GM21526 (cell line): ENCODE measurements around the gene DXO.
"Not testable (repeated sequence)": the region's sequence is repeated elsewhere in the genome, so short reads cannot be mapped to it uniquely, and the experiment has no call there.

Experiments used
- ATAC-seq: cut with Tn5 transposase; IDR thresholded peaks from one replicate; pipeline ENCODE4 v1.9.1; 2021; ENCODE audit warnings: moderate library complexity; ENCODE audit not compliant: unreplicated experiment, low FRiP score

The DXO gene

DNA sequence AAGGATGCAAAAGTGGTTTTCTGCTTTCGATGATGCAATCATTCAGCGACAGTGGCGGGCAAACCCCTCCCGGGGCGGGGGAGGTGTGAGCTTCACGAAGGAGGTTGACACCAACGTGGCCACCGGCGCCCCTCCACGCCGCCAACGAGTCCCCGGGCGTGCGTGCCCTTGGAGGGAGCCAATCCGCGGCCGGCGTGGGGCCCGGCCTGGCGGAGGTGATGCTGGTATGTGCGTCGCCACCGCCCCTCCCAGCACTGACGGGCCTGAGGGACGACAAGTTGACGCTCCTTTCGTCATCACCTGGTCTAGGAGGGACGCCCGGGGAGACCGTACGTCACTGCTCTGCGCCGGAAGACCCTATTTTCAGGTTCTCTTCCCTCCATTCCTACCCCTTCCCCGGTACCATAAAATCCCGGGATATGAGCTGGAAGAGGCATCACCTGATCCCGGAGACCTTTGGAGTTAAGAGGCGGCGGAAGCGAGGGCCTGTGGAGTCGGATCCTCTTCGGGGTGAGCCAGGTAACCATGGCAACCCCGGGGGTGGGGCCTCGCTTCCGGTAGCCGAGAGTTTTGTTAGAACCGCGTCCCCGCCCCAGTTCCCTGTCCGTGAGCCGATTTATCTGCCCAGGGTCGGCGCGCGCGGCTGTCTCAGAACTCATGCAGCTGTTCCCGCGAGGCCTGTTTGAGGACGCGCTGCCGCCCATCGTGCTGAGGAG is at the start of gene DXO:
DXO (minus strand) TSS at position 146 of the 716 bp plus-strand sequence. CDS start 463 bp downstream, outside the sequence.
- ATAC-seq, result peak; percentile 68

DNA sequence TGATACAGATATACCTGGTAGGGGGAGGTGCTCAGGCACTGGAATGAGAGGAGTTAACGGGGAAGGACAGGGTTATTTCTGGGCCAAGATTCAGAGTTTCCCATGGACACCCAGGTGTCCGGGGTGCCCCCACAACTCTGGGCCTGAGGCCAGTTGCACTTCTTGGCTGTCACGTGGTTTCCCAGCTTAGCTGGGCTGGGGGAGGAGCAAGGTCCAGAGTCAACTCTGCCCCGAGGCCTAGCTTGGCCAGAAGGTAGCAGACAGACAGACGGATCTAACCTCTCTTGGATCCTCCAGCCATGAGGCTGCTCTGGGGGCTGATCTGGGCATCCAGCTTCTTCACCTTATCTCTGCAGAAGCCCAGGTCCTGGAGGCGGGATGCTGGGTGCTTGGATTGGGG is 42.6 kb upstream of the DXO start, which contains the start of gene C4B:
C4B (plus strand) TSS at position 249 of the 400 bp plus-strand sequence; CDS start at position 300, 51 bp downstream.
- ATAC-seq, result not testable (repeated sequence)

DNA sequence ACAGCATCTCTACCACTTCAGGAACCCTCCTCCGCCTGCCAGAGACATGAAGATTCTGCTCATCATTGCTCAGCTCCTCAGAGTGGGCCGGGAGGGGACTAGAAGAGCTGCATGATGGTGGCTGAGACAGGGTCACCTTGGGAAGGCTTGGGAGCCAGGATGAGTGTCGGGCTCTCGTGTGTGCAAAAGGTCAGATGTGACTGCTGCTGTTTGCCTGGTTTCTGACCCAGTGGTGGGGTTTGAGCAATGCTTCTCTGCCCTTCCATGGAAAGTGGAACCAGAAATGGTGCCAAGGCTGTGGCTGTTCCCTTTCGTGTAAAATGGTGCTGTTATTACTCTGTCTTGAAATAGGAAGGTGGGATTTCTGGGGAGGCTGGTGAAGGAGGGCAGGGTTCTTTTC is 41.8 kb upstream of the DXO start:
- not testable (repeated sequence) for ATAC-seq

DNA sequence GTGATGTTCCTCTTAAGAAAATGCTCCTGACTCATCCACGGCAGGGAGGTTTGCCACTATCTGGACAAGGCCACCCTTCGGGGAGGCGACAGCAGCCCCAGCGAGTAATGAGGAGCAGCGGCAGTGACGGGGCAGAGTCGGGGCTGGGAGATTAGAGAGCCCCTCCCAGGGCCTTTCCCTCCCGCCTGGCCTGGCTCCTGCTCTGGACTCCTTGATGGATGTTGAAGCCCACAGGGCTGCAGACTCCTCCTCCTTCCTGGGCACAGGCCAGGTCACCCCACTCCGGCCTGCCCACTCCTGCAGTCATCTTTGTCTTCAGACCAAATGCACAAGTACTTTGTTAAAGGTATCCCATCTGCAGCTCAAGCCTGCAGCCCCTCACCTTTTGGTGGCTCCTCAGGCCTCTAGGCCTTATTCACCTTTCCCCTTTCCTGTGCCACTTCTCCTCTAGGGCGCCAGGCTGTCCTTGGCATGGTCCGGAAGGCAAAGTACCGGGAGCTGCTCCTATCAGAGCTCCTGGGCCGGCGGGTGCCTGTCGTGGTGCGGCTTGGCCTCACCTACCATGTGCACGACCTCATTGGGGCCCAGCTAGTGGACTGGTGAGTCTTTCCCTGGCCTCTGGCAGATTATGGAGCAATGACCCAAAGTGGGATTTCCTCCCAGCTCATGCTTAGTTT is 41.1 kb upstream of the DXO start:
- ATAC-seq, result not testable (repeated sequence)

DNA sequence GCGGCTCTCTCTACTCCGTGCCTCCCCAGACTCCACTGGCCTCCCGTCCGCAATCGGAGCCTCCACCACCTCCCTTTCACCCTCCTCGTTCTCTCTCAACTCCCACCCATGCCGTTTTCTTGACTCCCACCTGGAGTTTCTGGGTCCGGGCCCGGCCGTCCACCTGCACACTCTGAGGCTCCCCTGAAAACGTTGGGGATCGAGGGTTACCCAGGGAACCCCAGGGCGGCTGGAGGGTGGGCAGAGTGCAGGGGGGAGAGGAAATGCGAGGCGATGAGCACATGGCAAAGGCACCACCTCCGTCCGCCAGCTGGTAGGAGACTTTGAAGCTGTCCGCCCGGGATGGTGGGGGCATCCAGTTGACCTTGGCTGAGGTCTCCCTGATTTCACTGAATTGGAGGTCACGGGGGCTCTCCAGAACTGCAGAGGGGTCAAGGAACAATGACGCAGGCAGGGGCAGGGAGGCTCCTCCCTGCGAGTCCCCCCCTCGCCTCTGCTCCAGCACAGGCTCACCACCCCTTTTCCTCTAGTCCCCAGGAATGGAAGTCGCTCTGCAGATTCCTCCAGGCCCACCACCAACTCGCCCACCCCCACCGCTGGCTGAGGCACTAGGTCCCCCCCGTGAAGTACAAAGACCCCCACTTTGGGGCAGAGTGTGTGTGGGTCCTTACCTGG is 39.1 kb upstream of the DXO start:
- not testable (repeated sequence) for ATAC-seq

DNA sequence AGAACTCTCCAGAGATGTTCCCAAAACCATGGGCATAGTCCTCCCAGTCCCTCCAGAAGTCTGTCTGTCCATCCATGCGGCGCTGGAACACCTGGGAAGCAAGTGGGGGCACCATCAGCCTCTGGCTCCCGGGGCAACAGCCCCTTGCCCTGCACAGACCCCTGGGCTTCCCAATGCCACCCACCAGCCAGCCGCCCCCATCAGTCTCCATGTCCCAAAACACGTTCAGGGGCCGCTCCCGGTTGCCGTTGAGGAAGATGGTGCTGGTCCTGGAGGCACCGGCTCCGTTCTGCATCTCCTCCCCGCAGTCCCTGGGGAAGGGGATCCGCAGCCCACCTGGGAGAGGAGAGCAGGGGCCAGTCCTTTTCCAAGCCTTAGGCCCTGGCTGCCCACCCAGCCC is 37.6 kb upstream of the DXO start:
- ATAC-seq, result not testable (repeated sequence)

DNA sequence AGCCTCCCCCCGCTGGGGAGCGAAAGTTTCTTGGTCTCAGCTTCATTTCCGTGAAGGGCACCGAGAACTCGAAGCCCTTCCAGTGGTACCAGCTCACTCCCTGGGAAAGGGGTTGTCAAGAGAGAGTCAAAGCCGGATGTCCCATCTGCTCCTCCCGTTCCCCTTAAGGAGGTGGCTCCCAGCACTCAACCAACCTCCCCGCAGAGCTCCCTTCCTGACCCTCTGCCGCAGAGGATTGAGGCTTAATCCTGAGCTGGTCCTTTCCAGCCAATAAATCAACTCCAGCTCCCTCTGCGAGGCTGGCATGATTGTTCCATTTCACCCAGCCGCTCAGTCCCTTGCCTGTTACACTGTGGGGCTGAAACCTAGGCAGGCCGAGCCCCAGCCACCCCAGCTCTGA is 36.7 kb upstream of the DXO start:
- ATAC-seq, result not testable (repeated sequence)

DNA sequence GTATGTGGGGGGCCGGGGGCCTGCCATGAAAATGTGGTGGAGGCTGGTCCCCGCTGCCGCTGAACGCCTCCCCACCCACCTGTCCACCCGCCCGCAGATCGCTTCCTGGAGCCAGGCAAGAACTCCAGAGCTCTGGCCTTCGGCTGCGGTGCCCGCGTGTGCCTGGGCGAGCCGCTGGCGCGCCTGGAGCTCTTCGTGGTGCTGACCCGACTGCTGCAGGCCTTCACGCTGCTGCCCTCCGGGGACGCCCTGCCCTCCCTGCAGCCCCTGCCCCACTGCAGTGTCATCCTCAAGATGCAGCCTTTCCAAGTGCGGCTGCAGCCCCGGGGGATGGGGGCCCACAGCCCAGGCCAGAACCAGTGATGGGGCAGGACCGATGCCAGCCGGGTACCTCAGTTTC is 36.1 kb upstream of the DXO start:
- ATAC-seq, result not testable (repeated sequence)

DNA sequence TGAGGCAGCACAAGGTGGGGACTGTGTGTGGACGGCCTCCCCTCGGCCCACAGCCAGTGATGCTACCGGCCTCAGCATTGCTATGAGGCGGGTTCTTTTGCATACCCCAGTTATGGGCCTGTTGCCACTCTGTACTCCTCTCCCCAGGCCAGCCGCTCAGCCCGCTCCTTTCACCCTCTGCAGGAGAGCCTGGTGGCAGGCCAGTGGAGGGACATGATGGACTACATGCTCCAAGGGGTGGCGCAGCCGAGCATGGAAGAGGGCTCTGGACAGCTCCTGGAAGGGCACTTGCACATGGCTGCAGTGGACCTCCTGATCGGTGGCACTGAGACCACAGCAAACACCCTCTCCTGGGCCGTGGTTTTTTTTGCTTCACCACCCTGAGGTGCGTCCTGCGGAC is 35.1 kb upstream of the DXO start:
- not testable (repeated sequence) for ATAC-seq

DNA sequence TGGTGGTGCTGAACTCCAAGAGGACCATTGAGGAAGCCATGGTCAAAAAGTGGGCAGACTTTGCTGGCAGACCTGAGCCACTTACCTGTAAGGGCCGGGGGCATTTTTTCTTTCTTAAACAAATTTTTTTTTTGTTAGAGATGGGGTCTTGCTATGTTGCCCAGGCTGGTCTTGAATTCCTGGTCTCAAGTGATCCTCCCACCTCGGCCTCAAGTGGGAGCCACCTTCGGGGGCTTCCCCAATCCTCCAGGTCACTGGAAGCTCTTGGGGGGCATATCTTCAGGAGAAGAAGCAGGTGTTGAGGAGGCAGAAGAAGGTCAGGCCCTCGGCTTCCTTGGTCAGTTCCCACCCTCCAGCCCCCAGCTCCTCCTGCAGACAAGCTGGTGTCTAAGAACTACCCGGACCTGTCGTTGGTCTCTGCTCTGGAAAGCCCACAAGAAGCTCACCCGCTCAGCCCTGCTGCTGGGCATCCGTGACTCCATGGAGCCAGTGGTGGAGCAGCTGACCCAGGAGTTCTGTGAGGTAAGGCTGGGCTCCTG is 34.1 kb upstream of the DXO start:
- ATAC-seq, result not testable (repeated sequence)

DNA sequence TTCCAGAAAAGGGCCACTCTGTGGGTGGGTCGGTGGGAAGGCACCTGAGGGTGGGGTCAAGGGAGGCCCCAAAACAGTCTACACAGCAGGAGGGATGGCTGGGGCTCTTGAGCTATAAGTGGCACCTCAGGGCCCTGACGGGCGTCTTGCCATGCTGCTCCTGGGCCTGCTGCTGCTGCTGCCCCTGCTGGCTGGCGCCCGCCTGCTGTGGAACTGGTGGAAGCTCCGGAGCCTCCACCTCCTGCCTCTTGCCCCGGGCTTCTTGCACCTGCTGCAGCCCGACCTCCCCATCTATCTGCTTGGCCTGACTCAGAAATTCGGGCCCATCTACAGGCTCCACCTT is 33.6 kb upstream of the DXO start:
- not testable (repeated sequence) for ATAC-seq

DNA sequence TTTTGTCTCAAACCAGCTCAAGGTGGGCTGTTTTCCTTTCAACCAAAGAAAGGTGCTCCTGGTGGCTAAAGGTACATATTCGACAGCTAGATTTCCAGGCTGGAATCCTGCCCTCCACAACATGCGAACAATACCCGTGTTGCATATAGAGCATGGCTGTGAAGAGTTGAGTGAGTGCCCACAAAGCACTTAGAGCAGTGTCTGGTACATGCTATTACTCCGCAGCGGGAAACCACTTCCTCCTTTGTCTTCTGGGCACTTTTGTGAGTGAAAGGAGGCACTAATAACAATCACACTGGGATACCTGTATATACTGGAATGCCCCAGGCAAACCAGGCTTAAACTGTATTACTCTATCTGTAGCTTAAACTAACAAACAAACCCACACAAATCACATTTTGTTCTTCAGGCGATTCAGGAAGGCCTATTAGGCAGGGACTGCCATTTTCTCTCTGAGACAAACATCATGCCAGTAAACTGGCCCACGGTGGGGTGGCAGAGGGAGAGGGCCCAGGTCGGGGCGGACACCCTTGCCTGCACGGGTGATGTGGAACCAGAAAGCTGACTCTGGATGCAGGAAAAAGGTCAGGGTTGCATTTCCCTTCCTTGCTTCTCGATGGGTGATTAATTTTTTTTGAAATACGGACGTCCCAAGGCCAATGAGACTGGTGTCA is 33.1 kb upstream of the DXO start:
- not testable (repeated sequence) for ATAC-seq

DNA sequence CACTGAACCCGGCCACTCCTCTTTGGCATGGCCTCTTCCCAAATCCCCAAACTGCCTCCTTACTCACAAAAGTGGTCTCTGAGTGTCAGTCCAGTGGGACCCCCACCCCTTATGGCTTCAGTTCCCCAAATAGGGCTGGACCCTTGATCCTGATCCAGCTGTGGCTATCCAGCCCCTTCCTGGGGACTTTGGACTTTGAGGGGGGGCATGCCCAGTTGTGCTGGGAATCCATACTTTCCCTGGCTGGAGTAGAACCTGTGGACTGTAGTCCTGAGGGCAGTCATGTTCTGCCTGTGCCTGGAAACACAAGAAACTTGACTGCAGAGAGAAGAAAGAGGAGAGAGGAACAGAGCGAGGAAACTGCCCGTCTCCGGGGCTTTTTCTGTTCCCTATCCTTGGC is 32.5 kb upstream of the DXO start:
- ATAC-seq, result not testable (repeated sequence)

DNA sequence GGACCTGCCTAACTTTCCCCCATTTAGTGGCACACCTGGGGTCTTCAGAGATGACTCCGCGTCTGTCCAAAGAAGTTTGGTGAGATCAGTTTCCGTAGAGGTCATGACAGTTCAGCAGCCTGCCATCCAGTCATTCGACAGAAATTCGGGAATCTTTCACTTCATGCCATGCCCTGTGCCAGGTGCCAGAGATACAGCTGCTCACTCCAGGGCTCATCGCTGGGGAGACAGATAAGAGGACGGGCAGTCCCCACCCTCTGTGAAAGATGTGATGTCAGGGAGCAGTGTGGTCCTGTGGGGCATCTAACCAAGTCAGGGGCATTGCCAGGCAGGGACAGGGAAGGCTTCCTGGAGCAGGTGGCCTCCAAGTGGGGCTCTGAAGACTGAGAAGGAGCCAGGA is 31.4 kb upstream of the DXO start:
- not testable (repeated sequence) for ATAC-seq

DNA sequence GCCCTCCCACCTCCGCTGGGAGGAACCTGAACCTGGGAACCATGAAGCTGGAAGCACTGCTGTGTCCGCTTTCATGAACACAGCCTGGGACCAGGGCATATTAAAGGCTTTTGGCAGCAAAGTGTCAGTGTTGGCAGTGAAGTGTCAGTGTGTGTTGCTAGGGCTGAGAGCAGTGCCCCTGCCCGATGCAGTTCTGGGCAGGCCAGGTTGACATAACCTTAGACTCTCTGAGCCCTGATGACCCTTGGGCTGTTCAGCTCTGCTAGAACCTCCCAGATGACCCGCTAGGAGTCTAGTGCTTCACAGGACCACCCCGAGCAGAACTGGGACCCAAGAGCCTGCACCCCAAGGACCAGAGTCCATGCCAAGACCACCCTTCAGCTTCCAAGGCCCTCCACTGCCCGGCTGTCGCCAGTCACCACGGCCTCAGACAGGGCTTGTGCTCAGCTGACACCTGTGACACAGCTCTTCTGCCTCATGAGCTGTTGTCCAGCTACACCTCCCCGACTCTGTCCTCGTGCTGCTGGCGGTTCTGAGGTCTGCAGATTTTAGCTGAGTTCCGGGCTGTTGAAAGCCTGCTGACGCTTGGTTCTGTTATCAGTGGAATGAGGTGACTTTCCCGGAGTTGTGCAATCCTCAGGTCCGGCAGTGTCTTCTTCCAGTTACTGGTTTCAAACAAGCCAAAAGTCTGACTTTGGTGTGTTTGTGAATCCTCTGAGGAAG is 30.8 kb upstream of the DXO start:
- not testable (repeated sequence) for ATAC-seq

DNA sequence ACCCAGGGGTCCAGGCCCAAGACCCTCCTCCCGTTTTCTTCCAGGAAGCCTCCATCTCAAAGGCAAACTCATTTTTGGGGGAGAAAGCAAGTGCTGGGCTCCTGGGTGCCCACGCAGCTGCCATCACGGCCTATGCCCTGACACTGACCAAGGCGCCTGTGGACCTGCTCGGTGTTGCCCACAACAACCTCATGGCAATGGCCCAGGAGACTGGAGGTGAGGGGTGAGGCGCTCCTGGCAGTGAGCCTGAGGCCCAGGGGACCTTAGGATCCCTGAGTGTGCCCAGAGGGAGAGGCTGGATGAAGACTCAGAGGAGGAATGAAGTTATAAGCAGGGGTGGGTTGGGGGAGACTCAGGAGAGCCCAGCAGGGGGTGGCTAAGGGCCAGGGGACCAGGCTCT is 24.4 kb upstream of the DXO start:
- ATAC-seq, result not testable (repeated sequence)

DNA sequence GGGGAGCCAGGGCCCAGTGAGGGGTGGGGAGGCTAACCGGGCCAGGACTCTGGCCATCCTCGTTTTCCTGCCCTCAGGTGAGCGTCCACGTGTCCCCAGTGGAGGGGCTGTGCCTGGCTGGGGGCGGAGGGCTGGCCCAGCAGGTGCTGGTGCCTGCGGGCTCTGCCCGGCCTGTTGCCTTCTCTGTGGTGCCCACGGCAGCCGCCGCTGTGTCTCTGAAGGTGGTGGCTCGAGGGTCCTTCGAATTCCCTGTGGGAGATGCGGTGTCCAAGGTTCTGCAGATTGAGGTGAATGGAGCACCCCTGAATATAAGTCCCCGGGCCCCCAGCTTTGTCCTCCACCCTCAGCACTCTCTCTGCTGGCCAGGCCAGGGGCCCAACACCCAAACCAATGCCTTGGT is 22.5 kb upstream of the DXO start:
- ATAC-seq, result not testable (repeated sequence)

DNA sequence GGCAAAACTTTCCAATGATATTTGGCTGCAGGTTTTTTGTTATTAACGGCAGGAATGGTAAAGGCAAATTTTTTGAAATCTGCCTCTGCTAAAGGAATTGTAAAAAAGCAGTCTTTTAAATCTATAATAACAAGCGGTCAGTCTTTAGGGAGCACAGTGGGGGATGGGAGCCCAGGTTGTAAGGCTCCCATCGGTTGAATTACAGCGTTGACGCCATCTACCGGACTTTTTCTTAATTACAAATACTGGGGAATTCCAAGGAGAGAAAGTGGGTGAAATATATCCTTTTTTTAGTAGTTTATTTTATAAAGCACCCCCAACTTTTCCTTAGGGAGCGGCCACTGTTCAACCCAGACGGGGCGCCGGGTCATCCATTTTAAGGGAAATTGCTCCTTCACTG is 17.4 kb upstream of the DXO start:
- not testable (repeated sequence) for ATAC-seq

DNA sequence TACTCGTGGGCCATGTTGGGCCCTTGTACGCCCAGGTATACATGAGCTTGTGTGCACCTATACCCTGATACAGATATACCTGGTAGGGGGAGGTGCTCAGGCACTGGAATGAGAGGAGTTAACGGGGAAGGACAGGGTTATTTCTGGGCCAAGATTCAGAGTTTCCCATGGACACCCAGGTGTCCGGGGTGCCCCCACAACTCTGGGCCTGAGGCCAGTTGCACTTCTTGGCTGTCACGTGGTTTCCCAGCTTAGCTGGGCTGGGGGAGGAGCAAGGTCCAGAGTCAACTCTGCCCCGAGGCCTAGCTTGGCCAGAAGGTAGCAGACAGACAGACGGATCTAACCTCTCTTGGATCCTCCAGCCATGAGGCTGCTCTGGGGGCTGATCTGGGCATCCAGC is 9.8 kb upstream of the DXO start, which contains the start of gene C4A:
C4A (plus strand) TSS at position 314 of the 400 bp plus-strand sequence; CDS start at position 365, 51 bp downstream.
- ATAC-seq, result not testable (repeated sequence)

DNA sequence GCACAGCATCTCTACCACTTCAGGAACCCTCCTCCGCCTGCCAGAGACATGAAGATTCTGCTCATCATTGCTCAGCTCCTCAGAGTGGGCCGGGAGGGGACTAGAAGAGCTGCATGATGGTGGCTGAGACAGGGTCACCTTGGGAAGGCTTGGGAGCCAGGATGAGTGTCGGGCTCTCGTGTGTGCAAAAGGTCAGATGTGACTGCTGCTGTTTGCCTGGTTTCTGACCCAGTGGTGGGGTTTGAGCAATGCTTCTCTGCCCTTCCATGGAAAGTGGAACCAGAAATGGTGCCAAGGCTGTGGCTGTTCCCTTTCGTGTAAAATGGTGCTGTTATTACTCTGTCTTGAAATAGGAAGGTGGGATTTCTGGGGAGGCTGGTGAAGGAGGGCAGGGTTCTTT is 9.1 kb upstream of the DXO start:
- not testable (repeated sequence) for ATAC-seq
